GM23338 (cell line): Measurements from ENCODE around the gene PRRT1. TPM values are rescaled to one million over a fixed set of nuclear protein-coding genes. Genes with fewer than 3 reads are reported as not detected.

Experiments used
- ATAC-seq: fragments of 200-7000 bp; cut with Tn5 transposase; 3 replicates; pipeline ENCODE4 v1.9.1; 2020
- DNase-seq: peaks from one replicate; pipeline ENCODE4 v3.0.0-alpha.2; 2015; ENCODE audit warnings: low spot score
- H2AFZ ChIP-seq: fragments of 200-600 bp; sonication (generic); 2 replicates; pipeline ENCODE4 v1.8.0; 2016; ENCODE audit warnings: antibody characterized with exemption, mild to moderate bottlenecking, moderate library complexity
- H3F3A ChIP-seq: fragments of 200-600 bp; sonication (generic); replicated peaks from 2 replicates; pipeline ENCODE4 v1.8.0; 2017; ENCODE audit warnings: antibody characterized with exemption, mixed run types, low read depth
- H3K27ac ChIP-seq: fragments of 200-600 bp; sonication (generic); 2 replicates; pipeline ENCODE4 v1.6.1; 2016; ENCODE audit warnings: low read depth
- H3K27me3 ChIP-seq: fragments of 200-600 bp; sonication (generic); 2 replicates; pipeline ENCODE4 v1.8.0; 2016; ENCODE audit warnings: mild to moderate bottlenecking, mixed run types, moderate library complexity; ENCODE audit not compliant: insufficient read depth
- H3K36me3 ChIP-seq: fragments of 200-600 bp; sonication (generic); 2 replicates; pipeline ENCODE4 v1.8.0; 2016; ENCODE audit warnings: mild to moderate bottlenecking; ENCODE audit not compliant: insufficient read depth
- H3K4me1 ChIP-seq: fragments of 200-600 bp; sonication (generic); 2 replicates; pipeline ENCODE4 v1.8.0; 2016; ENCODE audit warnings: mild to moderate bottlenecking, moderate library complexity; ENCODE audit not compliant: insufficient read depth
- H3K4me2 ChIP-seq: fragments of 200-600 bp; sonication (generic); 2 replicates; pipeline ENCODE4 v1.7.1; 2017; ENCODE audit warnings: mixed run types
- H3K4me3 ChIP-seq: fragments of 200-600 bp; sonication (generic); 2 replicates; pipeline ENCODE4 v1.6.1; 2016; ENCODE audit warnings: mixed run types
- H3K79me2 ChIP-seq: fragments of 200-600 bp; sonication (generic); replicated peaks from 2 replicates; pipeline ENCODE4 v1.8.0; 2017; ENCODE audit warnings: mild to moderate bottlenecking; ENCODE audit not compliant: insufficient read depth
- H3K9me2 ChIP-seq: fragments of 200-600 bp; sonication (generic); 2 replicates; pipeline ENCODE4 v1.8.0; 2017; ENCODE audit not compliant: insufficient read depth
- H4K20me1 ChIP-seq: fragments of 200-600 bp; sonication (generic); replicated peaks from 2 replicates; pipeline ENCODE4 v1.8.0; 2017; ENCODE audit warnings: mild to moderate bottlenecking; ENCODE audit not compliant: insufficient read depth
- H3K27ac Mint-ChIP-seq: 2 replicates; pipeline ENCODE4 v1.8.0; 2020; ENCODE audit warnings: inconsistent platforms, mild to moderate bottlenecking, moderate library complexity, mixed read lengths
- H3K27me3 Mint-ChIP-seq: 3 replicates; pipeline ENCODE4 v1.8.0; 2022; ENCODE audit warnings: low read depth, mild to moderate bottlenecking, moderate library complexity, mixed read lengths, inconsistent platforms; ENCODE audit not compliant: insufficient read depth, poor library complexity
- H3K36me3 Mint-ChIP-seq: 3 replicates; pipeline ENCODE4 v1.8.0; 2021; ENCODE audit warnings: low read depth, mild to moderate bottlenecking, inconsistent platforms, moderate library complexity, mixed read lengths
- H3K4me1 Mint-ChIP-seq: 3 replicates; pipeline ENCODE4 v1.8.0; 2020; ENCODE audit warnings: mild to moderate bottlenecking, inconsistent platforms, mixed read lengths
- H3K4me3 Mint-ChIP-seq: 3 replicates; pipeline ENCODE4 v1.8.0; 2021; ENCODE audit warnings: moderate library complexity, mild to moderate bottlenecking, inconsistent platforms, mixed read lengths
- H3K9me3 Mint-ChIP-seq: 3 replicates; pipeline ENCODE4 v1.8.0; 2020; ENCODE audit warnings: moderate library complexity, mild to moderate bottlenecking, inconsistent platforms, mixed read lengths
- CREB1 ChIP-seq: fragments of 250-450 bp; sonication (Bioruptor Pico); IDR thresholded peaks from 2 replicates; pipeline ENCODE4 v1.5.0; 2020; ENCODE audit warnings: low read depth, mild to moderate bottlenecking, moderate library complexity
- CTCF ChIP-seq, 2 experiments: fragments of 200-600 bp in 1 of 2; sonication (generic) in 1 of 2; conservative IDR thresholded peaks; 2 replicates each; pipeline versions ENCODE4 v1.5.1 to v1.6.1; 2016 to 2017; ENCODE audit warnings: antibody characterized with exemption in 2 of 2, low read depth in 2 of 2, mild to moderate bottlenecking in 2 of 2, moderate library complexity in 1 of 2
- EZH2 ChIP-seq: fragments of 200-600 bp; sonication (generic); IDR thresholded peaks from one replicate; pipeline ENCODE4 v1.8.0; 2017; ENCODE audit warnings: antibody characterized with exemption, mild to moderate bottlenecking, low read depth; ENCODE audit not compliant: unreplicated experiment
- EZH2phosphoT487 ChIP-seq: fragments of 200-600 bp; sonication (generic); IDR thresholded peaks from one replicate; pipeline ENCODE4 v1.8.1; 2018; ENCODE audit warnings: antibody characterized with exemption; ENCODE audit not compliant: unreplicated experiment
- JUNB ChIP-seq: IDR thresholded peaks from one replicate; pipeline ENCODE4 v1.6.1; 2016; ENCODE audit warnings: antibody characterized with exemption; ENCODE audit not compliant: unreplicated experiment
- NANOG ChIP-seq: IDR thresholded peaks from 2 replicates; pipeline ENCODE4 v1.6.1; 2016; ENCODE audit warnings: antibody characterized with exemption, borderline replicate concordance
- POLR2AphosphoS5 ChIP-seq: IDR thresholded peaks from 2 replicates; pipeline ENCODE4 v1.6.1; 2016; ENCODE audit warnings: antibody characterized with exemption, low read depth
- REST ChIP-seq: IDR thresholded peaks from one replicate; pipeline ENCODE4 v1.6.1; 2018; ENCODE audit warnings: antibody characterized with exemption; ENCODE audit not compliant: unreplicated experiment
- STAT1 ChIP-seq: IDR thresholded peaks from one replicate; pipeline ENCODE4 v1.6.1; 2016; ENCODE audit warnings: antibody characterized with exemption; ENCODE audit not compliant: unreplicated experiment
- ZNF114 ChIP-seq: fragments of 250-450 bp; sonication (Bioruptor Pico); IDR thresholded peaks from 2 replicates; pipeline ENCODE4 v1.5.0; 2020; ENCODE audit warnings: mild to moderate bottlenecking, moderate library complexity
- ZNF331 ChIP-seq: fragments of 250-450 bp; sonication (Bioruptor Pico); IDR thresholded peaks from 2 replicates; pipeline ENCODE4 v1.5.0; 2020; ENCODE audit warnings: low read depth, mild to moderate bottlenecking, moderate library complexity
- polyA plus RNA-seq: library from polyadenylated mRNA; unstranded; fragments of >200 nt; fragmentation: Nextera tagmentation; extraction: Ambion mirVana; gene quantifications from 2 replicates; pipeline ENCODE4 v1.2.1, GENCODE V29; 2016
- total RNA-seq: library from RNA; depleted of rRNA; stranded (reverse); fragments of >200 nt; shearing (Covaris generic); gene quantifications from 2 replicates; pipeline ENCODE4 v1.2.3, GENCODE V29; 2014
- TF ChIP-seq, protein P1 (sequence below): fragments of 250-450 bp; sonication (Bioruptor Pico); IDR thresholded peaks from 2 replicates; pipeline ENCODE4 v1.5.0; 2020; ENCODE audit warnings: mild to moderate bottlenecking, moderate library complexity
- TF ChIP-seq, protein P2 (sequence below): IDR thresholded peaks from 2 replicates; pipeline ENCODE4 v1.6.1; 2016; ENCODE audit warnings: antibody characterized with exemption

Gene PRRT1
- total and polyA plus RNA-seq, 2 experiments from 2014 or later = 2.7 TPM; not detected in 1

GRCh38 chr6:32140420-32141046, 11.2 kb downstream of the PRRT1 start:
- H3K79me2 ChIP-seq = no peaks in the 10 kb centered on the region
- TF ChIP-seq, protein P1, sequence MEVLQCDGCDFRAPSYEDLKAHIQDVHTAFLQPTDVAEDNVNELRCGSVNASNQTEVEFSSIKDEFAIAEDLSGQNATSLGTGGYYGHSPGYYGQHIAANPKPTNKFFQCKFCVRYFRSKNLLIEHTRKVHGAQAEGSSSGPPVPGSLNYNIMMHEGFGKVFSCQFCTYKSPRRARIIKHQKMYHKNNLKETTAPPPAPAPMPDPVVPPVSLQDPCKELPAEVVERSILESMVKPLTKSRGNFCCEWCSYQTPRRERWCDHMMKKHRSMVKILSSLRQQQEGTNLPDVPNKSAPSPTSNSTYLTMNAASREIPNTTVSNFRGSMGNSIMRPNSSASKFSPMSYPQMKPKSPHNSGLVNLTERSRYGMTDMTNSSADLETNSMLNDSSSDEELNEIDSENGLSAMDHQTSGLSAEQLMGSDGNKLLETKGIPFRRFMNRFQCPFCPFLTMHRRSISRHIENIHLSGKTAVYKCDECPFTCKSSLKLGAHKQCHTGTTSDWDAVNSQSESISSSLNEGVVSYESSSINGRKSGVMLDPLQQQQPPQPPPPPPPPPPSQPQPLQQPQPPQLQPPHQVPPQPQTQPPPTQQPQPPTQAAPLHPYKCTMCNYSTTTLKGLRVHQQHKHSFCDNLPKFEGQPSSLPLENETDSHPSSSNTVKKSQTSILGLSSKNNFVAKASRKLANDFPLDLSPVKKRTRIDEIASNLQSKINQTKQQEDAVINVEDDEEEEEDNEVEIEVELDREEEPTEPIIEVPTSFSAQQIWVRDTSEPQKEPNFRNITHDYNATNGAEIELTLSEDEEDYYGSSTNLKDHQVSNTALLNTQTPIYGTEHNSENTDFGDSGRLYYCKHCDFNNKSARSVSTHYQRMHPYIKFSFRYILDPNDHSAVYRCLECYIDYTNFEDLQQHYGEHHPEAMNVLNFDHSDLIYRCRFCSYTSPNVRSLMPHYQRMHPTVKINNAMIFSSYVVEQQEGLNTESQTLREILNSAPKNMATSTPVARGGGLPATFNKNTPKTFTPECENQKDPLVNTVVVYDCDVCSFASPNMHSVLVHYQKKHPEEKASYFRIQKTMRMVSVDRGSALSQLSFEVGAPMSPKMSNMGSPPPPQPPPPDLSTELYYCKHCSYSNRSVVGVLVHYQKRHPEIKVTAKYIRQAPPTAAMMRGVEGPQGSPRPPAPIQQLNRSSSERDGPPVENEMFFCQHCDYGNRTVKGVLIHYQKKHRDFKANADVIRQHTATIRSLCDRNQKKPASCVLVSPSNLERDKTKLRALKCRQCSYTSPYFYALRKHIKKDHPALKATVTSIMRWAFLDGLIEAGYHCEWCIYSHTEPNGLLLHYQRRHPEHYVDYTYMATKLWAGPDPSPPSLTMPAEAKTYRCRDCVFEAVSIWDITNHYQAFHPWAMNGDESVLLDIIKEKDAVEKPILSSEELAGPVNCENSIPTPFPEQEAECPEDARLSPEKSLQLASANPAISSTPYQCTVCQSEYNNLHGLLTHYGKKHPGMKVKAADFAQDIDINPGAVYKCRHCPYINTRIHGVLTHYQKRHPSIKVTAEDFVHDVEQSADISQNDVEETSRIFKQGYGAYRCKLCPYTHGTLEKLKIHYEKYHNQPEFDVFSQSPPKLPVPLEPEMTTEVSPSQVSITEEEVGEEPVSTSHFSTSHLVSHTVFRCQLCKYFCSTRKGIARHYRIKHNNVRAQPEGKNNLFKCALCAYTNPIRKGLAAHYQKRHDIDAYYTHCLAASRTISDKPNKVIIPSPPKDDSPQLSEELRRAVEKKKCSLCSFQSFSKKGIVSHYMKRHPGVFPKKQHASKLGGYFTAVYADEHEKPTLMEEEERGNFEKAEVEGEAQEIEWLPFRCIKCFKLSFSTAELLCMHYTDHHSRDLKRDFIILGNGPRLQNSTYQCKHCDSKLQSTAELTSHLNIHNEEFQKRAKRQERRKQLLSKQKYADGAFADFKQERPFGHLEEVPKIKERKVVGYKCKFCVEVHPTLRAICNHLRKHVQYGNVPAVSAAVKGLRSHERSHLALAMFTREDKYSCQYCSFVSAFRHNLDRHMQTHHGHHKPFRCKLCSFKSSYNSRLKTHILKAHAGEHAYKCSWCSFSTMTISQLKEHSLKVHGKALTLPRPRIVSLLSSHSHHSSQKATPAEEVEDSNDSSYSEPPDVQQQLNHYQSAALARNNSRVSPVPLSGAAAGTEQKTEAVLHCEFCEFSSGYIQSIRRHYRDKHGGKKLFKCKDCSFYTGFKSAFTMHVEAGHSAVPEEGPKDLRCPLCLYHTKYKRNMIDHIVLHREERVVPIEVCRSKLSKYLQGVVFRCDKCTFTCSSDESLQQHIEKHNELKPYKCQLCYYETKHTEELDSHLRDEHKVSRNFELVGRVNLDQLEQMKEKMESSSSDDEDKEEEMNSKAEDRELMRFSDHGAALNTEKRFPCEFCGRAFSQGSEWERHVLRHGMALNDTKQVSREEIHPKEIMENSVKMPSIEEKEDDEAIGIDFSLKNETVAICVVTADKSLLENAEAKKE (CRISPR knock-in tag) = no peak
- TF ChIP-seq, protein P2, sequence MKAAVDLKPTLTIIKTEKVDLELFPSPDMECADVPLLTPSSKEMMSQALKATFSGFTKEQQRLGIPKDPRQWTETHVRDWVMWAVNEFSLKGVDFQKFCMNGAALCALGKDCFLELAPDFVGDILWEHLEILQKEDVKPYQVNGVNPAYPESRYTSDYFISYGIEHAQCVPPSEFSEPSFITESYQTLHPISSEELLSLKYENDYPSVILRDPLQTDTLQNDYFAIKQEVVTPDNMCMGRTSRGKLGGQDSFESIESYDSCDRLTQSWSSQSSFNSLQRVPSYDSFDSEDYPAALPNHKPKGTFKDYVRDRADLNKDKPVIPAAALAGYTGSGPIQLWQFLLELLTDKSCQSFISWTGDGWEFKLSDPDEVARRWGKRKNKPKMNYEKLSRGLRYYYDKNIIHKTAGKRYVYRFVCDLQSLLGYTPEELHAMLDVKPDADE = no peak
- TF ChIP-seq EZH2phosphoT487 (no peak), CREB1 (CRISPR knock-in tag) (no peak), STAT1 (no peak), CTCF (conservative IDR thresholded peaks at IDR 0.05; ENCODE audit: low read depth in 2 of 2) (no peak), POLR2AphosphoS5 (no peak), EZH2 (no peak), JUNB (no peak), ZNF114 (no peak), NANOG (no peak), REST (no peak), ZNF331 (CRISPR knock-in tag) (no peak)
- H3K4me2 ChIP-seq = no peak overlapping the region
- ATAC-seq (no peak), DNase-seq (no peak)
- H3K4me3 ChIP-seq = no peak overlapping the region
- no peaks in the 10 kb centered on the region for H3F3A ChIP-seq
- no peaks in the 10 kb centered on the region for H3K4me1 ChIP-seq
- peaks cover 3% of the 10 kb centered on the region for H3K27me3 Mint-ChIP-seq
- H3K27ac ChIP-seq = no peak overlapping the region
- H3K4me3 Mint-ChIP-seq = no peak overlapping the region
- no peaks in the 10 kb centered on the region for H3K9me2 ChIP-seq
- no peaks in the 10 kb centered on the region for H3K36me3 Mint-ChIP-seq
- no peaks in the 10 kb centered on the region for H4K20me1 ChIP-seq
- H2AFZ ChIP-seq = no peak overlapping the region
- no peaks in the 10 kb centered on the region; the same call in 2 of the 3 replicates for H3K4me1 Mint-ChIP-seq
- H3K27me3 ChIP-seq = no peaks in the 10 kb centered on the region
- H3K27ac Mint-ChIP-seq = no peak overlapping the region
- H3K9me3 Mint-ChIP-seq = no peaks in the 10 kb centered on the region
- H3K36me3 ChIP-seq = no peaks in the 10 kb centered on the region
